Measurements from ENCODE around the gene PTPRN2.

GRCh38 chr7:157662110-157662791 is 925.4 kb downstream of the PTPRN2 start:
- TF ChIP-seq CTCF (IDR thresholded peaks at IDR 0.05) = no peak
- no peak for TF ChIP-seq POLR2A (IDR thresholded peaks at IDR 0.05)
